Measurements from ENCODE around the gene FZD1.

Gene FZD1

DNA sequence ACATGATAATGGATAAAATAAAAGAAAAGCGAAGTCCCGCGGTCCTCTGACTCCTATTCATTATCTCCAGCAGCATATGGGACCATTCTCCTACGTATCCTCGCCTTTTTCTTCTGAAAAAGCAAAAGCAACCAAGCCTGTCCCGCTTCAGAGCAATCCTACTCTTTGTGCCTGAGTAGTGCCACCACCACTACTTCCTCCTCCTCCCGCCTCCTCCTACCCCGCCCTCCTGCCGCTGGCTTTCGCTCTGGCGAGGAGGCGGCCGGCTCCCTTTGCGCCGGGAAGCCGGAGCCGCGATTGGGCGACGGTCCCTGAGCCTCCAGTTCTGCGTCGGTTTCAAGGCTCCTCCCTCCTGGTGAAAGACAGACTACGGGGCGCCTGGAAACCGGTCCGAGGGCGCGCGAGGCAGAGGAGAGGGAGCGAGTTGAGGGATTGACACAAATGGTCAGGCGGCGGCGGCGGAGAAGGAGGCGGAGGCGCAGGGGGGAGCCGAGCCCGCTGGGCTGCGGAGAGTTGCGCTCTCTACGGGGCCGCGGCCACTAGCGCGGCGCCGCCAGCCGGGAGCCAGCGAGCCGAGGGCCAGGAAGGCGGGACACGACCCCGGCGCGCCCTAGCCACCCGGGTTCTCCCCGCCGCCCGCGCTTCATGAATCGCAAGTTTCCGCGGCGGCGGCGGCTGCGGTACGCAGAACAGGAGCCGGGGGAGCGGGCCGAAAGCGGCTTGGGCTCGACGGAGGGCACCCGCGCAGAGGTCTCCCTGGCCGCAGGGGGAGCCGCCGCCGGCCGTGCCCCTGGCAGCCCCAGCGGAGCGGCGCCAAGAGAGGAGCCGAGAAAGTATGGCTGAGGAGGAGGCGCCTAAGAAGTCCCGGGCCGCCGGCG, at the start of gene FZD1:
Gene FZD1, plus strand, starts transcription at position 388 of the 878 bp plus-strand sequence. Its CDS starts 448 bp downstream, at position 836.
- peak; percentile 83 for DNase-seq (ENCODE audit: extremely low spot score)
- ChIA-PET POLR2A (no interaction called here), CTCF (interaction anchor here (0.6 kb wide), 1 partner anchor 616 kb away, joined by 3 read pairs; the partner anchor contains the start of gene MTERF1)
- peak; percentile 12; the same call in 1 of the 2 replicates for TF ChIP-seq L3MBTL2 (conservative IDR thresholded peaks at IDR 0.05)
- TF ChIP-seq, protein P1, sequence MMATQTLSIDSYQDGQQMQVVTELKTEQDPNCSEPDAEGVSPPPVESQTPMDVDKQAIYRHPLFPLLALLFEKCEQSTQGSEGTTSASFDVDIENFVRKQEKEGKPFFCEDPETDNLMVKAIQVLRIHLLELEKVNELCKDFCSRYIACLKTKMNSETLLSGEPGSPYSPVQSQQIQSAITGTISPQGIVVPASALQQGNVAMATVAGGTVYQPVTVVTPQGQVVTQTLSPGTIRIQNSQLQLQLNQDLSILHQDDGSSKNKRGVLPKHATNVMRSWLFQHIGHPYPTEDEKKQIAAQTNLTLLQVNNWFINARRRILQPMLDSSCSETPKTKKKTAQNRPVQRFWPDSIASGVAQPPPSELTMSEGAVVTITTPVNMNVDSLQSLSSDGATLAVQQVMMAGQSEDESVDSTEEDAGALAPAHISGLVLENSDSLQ (IDR thresholded peaks at IDR 0.05): peak; percentile 58
- TF ChIP-seq CTBP1 (IDR thresholded peaks at IDR 0.05; ENCODE audit: borderline replicate concordance): peak; percentile 73; the same call in 1 of the 2 replicates
- no peak for TF ChIP-seq LEF1 (IDR thresholded peaks at IDR 0.05; ENCODE audit: borderline replicate concordance)
- peak; percentile 17; the same call in 1 of the 2 replicates for TF ChIP-seq TARDBP (IDR thresholded peaks at IDR 0.05)
- no peak for TF ChIP-seq FOXK2 (IDR thresholded peaks at IDR 0.05)
- TF ChIP-seq FOXM1 (IDR thresholded peaks at IDR 0.05; ENCODE audit: borderline replicate concordance): peak; percentile 93; the same call in 1 of the 2 replicates

DNA sequence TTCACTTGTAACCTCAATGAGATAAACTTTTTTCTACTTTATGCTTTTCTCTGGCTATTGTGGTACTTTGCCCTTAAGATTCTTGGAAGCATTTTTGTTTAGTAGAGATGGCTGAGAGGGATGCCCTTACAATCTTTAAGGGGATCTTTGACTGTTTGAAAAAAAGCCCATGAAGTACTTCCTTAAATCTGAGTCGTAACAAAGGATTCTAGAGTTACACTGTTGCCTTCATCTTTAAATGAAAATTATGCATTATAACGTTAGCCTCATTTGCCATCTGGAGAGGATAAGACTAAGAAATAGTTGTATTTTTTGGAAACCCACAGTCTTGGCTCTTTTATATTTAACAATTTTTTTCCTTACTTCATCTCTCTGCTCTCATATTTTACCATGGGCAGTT, 37.8 kb upstream of the FZD1 start:
- ChIA-PET POLR2A (no interaction called here), CTCF (no interaction called here)
- DNase-seq (ENCODE audit: extremely low spot score): no peak
- no peak for TF ChIP-seq FOXK2 (IDR thresholded peaks at IDR 0.05)
- no peak for TF ChIP-seq BHLHE40 (IDR thresholded peaks at IDR 0.05; ENCODE audit: borderline replicate concordance)
- TF ChIP-seq NFRKB (IDR thresholded peaks at IDR 0.05): no peak
- TF ChIP-seq ARNT (IDR thresholded peaks at IDR 0.05): no peak
- TF ChIP-seq ELF4 (IDR thresholded peaks at IDR 0.05): no peak
- no peak for TF ChIP-seq HDGF (IDR thresholded peaks at IDR 0.05; ENCODE audit: borderline replicate concordance)

DNA sequence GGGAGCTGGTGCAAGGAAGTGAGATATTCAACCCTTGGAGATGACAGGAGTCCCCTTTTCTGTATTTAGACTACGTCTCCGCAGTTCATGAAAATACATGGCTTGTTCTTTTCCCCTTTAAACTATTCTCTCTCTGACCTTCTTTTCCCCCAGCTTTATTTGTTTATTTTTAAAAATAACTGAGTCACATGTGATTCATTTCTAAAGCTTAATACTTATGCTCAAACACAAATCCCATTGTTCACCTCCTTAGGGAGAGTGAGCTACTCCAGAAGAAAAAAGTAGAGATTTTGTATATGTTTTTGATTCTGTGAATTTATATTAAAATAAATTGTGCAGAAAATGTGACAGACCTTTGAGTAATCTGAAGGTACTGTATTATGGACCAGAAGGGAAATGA, 35.9 kb upstream of the FZD1 start:
- ChIA-PET CTCF (interaction anchor here (0.7 kb wide), 1 partner anchor 17 kb away, joined by 3 read pairs; no protein-coding TSS in a partner anchor), POLR2A (no interaction called here)
- DNase-seq (ENCODE audit: extremely low spot score): no peak
- TF ChIP-seq TARDBP (IDR thresholded peaks at IDR 0.05) (no peak), L3MBTL2 (conservative IDR thresholded peaks at IDR 0.05) (no peak), LEF1 (IDR thresholded peaks at IDR 0.05; ENCODE audit: borderline replicate concordance) (no peak), ARNT (IDR thresholded peaks at IDR 0.05) (no peak), FOXK2 (IDR thresholded peaks at IDR 0.05) (no peak), SP1 (IDR thresholded peaks at IDR 0.05) (no peak), FOXA1 (IDR thresholded peaks at IDR 0.05) (no peak), ELF4 (IDR thresholded peaks at IDR 0.05) (no peak), CTBP1 (IDR thresholded peaks at IDR 0.05; ENCODE audit: borderline replicate concordance) (no peak), HDGF (IDR thresholded peaks at IDR 0.05; ENCODE audit: borderline replicate concordance) (no peak), ZNF384 (IDR thresholded peaks at IDR 0.05) (no peak), SUZ12 (IDR thresholded peaks at IDR 0.05) (no peak), BHLHE40 (IDR thresholded peaks at IDR 0.05; ENCODE audit: borderline replicate concordance) (no peak), FOXM1 (IDR thresholded peaks at IDR 0.05; ENCODE audit: borderline replicate concordance) (no peak), NFRKB (IDR thresholded peaks at IDR 0.05) (no peak)
- TF ChIP-seq, protein P1 (IDR thresholded peaks at IDR 0.05): no peak

DNA sequence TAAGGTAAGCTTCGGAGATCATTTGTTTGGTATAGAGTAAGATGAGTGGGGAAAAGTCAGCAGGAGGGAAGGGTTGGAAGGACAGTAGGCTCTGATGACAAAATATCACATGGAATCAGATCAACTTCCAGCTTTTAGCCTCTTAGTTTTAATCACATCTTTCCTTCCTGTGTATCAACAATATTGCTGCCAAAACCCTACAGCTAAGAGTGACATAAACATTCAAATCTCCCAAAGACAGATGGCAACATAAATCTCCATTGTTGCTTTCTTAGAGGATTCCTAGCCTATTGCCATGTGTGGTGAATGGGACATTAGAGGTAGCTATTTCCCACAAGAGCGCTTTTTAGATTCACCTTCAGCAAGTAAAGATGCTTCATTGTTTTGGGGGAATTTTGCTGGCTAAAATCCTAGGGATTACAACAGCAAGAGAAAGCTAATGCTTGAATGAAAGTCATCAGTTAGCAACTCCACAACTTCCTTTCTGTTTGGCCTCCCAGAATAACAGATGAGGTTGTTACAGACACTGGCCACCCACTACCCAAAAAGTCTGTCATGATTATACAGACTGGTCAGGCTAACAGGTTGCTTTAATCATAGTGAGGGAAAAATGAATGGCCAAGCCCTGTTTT, 35.2 kb upstream of the FZD1 start:
- ChIA-PET POLR2A (no interaction called here), CTCF (no interaction called here)
- TF ChIP-seq ZNF384 (IDR thresholded peaks at IDR 0.05) (no peak), ARNT (IDR thresholded peaks at IDR 0.05) (no peak), FOXK2 (IDR thresholded peaks at IDR 0.05) (no peak), BHLHE40 (IDR thresholded peaks at IDR 0.05; ENCODE audit: borderline replicate concordance) (no peak), NFRKB (IDR thresholded peaks at IDR 0.05) (no peak), FOXA1 (IDR thresholded peaks at IDR 0.05) (no peak)
- TF ChIP-seq, protein P1 (IDR thresholded peaks at IDR 0.05): no peak
- no peak for DNase-seq (ENCODE audit: extremely low spot score)

DNA sequence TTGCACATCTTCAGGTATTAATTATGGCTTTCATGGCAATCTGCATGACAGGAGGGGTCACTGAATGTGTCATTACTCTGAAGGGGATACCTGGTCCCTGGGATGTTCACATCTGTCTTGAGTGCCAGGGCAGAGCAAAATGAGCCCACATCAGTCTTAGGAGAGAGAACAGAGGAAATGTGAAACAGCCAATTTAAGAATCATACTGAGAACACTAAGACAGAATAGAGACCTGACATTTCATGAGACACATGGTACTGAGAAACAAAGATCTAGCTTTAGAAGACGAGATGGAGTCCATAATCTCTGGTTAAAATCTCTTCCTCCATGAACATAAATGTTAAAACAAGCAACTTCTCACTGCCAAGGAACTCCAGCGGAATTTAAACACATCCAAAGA, 34.1 kb upstream of the FZD1 start:
- ChIA-PET POLR2A (no interaction called here), CTCF (no interaction called here)
- TF ChIP-seq FOXA1 (IDR thresholded peaks at IDR 0.05) (no peak), NFRKB (IDR thresholded peaks at IDR 0.05) (no peak), FOXM1 (IDR thresholded peaks at IDR 0.05; ENCODE audit: borderline replicate concordance) (no peak), LEF1 (IDR thresholded peaks at IDR 0.05; ENCODE audit: borderline replicate concordance) (no peak), FOXK2 (IDR thresholded peaks at IDR 0.05) (no peak), SP1 (IDR thresholded peaks at IDR 0.05) (no peak), BHLHE40 (IDR thresholded peaks at IDR 0.05; ENCODE audit: borderline replicate concordance) (no peak), ARNT (IDR thresholded peaks at IDR 0.05) (no peak), SUZ12 (IDR thresholded peaks at IDR 0.05) (no peak)
- TF ChIP-seq, protein P1 (IDR thresholded peaks at IDR 0.05): no peak
- DNase-seq (ENCODE audit: extremely low spot score): no peak

Data from HEK293T (cell line).